Esophagus muscularis mucosa (tissue), 4 donors: ENCODE measurements around the gene TMEM51. TPM values are rescaled to one million over a fixed set of nuclear protein-coding genes. Genes with fewer than 3 reads are reported as not detected.

Experiments used
- DNase-seq: peaks from one replicate; pipeline ENCODE4 v3.0.0-alpha.2; 2017; ENCODE audit errors: extremely low spot score
- H3K27ac ChIP-seq, 4 donors: fragments of 200-600 bp; sonication (generic); replicated peaks in 1 of 4; 1 replicate in 3 of 4; 2 replicates in 1 of 4; pipeline ENCODE4 v1.5.1; 2016 to 2019; ENCODE audit warnings: mild to moderate bottlenecking in 1 of 4
- H3K27me3 ChIP-seq, 4 donors: fragments of 200-600 bp; sonication (generic); one replicate each; pipeline versions ENCODE4 v1.5.1 to v1.6.0; 2016 to 2019
- H3K36me3 ChIP-seq, 4 donors: fragments of 200-600 bp; sonication (generic); one replicate each; pipeline ENCODE4 v1.5.1; 2016 to 2019
- H3K4me1 ChIP-seq, 4 donors: fragments of 200-600 bp; sonication (generic); one replicate each; pipeline ENCODE4 v1.5.1; 2016 to 2019
- H3K4me3 ChIP-seq, 4 donors: fragments of 200-600 bp; sonication (generic); 1 replicate in 2 of 4; 2 replicates in 2 of 4; pipeline ENCODE4 v1.5.1; 2016 to 2019; ENCODE audit warnings: mild to moderate bottlenecking in 4 of 4, moderate library complexity in 1 of 4
- H3K9me3 ChIP-seq, 4 donors: fragments of 200-600 bp; sonication (generic); 1 replicate in 3 of 4; 2 replicates in 1 of 4; pipeline ENCODE4 v1.5.1; 2016 to 2019
- CTCF ChIP-seq, 3 experiments: fragments of 200-600 bp in 2 of 3; fragments of 450-650 bp in 1 of 3; sonication (generic) in 2 of 3; IDR thresholded peaks; one replicate each; pipeline ENCODE4 v1.5.1; 2017 to 2019; ENCODE audit warnings: antibody characterized with exemption in 3 of 3, mild to moderate bottlenecking in 2 of 3, moderate library complexity in 1 of 3
- EP300 ChIP-seq: sonication (generic); formaldehyde crosslinking; IDR thresholded peaks from one replicate; pipeline ENCODE4 v1.6.1; 2017; ENCODE audit warnings: antibody characterized with exemption
- POLR2A ChIP-seq: fragments of 450-650 bp; IDR thresholded peaks from one replicate; pipeline ENCODE4 v1.6.1; 2017; ENCODE audit warnings: antibody characterized with exemption, moderate library complexity, mild to moderate bottlenecking, low read depth
- POLR2AphosphoS5 ChIP-seq, 2 donors: sonication (generic); formaldehyde crosslinking; IDR thresholded peaks; one replicate each; pipeline ENCODE4 v1.6.1; 2017; ENCODE audit warnings: antibody characterized with exemption in 2 of 2
- WGBS: methylation state at CpG from one replicate; pipeline ENCODE4 v1.1.5; 2018; 5-methylcytosine and 5-hydroxymethylcytosine counted together
- intact Hi-C: fragments of 100-400 bp; cut with DNase I; formaldehyde crosslinking; loops from one replicate; pipeline ENCODE4 v1.15.1; 2023
- total RNA-seq, 4 donors: library from RNA; depleted of rRNA; stranded (reverse); fragments of >200 nt; gene quantifications; one replicate each; pipeline versions ENCODE4 v1.1.0 to v1.2.1, GENCODE V29; 2016

The TMEM51 gene
- total RNA-seq, 4 donors from 2014 or later: 8.6 to 17.2 (median 11.4) TPM

- WGBS: 52% methylated on average over 4 of the region's 4 CpGs
- no peak for TF ChIP-seq POLR2A
- Histone ChIP-seq H3K9me3 (no peaks in the 10 kb centered on the region), H3K4me3 (no peak overlapping the region), H3K4me1 (peaks cover 0 to 10% (median 0%) of the 10 kb centered on the region in 4 donors), H3K27me3 (no peaks in the 10 kb centered on the region), H3K36me3 (no peaks in the 10 kb centered on the region), H3K27ac (no peak overlapping the region)
- DNase-seq: no peak
- intact Hi-C loops: no loop called here
These were observed 76.2 kb downstream of the TMEM51 start for GRCh38 chr1:15229707-15230131.

GRCh38 chr1:15231714-15232201 is 78.2 kb downstream of the TMEM51 start:
- Histone ChIP-seq H3K4me3 (no peak overlapping the region), H3K27me3 (no peaks in the 10 kb centered on the region), H3K9me3 (no peaks in the 10 kb centered on the region), H3K36me3 (no peaks in the 10 kb centered on the region), H3K27ac (no peak overlapping the region), H3K4me1 (no peaks in the 10 kb centered on the region)
- no peak for TF ChIP-seq CTCF (IDR thresholded peaks at IDR 0.05)
- 84% methylated on average over 5 of the region's 5 CpGs for WGBS
- DNase-seq: no peak
- intact Hi-C loops: no loop called here

GRCh38 chr1:15233689-15234088 is 80.1 kb downstream of the TMEM51 start:
- DNase-seq: no peak
- TF ChIP-seq POLR2A (no peak), POLR2AphosphoS5 (IDR thresholded peaks at IDR 0.05) (no peak), CTCF (IDR thresholded peaks at IDR 0.05) (no peak), EP300 (no peak)
- no peaks in the 10 kb centered on the region for H3K4me1 ChIP-seq
- no peaks in the 10 kb centered on the region for H3K36me3 ChIP-seq
- H3K9me3 ChIP-seq: no peaks in the 10 kb centered on the region
- H3K4me3 ChIP-seq: no peak overlapping the region
- no peaks in the 10 kb centered on the region for H3K27me3 ChIP-seq
- intact Hi-C loops: no loop called here
- H3K27ac ChIP-seq: no peak overlapping the region

GRCh38 chr1:15236321-15236721 is 82.8 kb downstream of the TMEM51 start:
- TF ChIP-seq CTCF (IDR thresholded peaks at IDR 0.05): no peak
- TF ChIP-seq POLR2AphosphoS5 (IDR thresholded peaks at IDR 0.05): no peak
- no peak for TF ChIP-seq POLR2A
- TF ChIP-seq EP300: no peak
- Histone ChIP-seq H3K4me3 (no peak overlapping the region), H3K27ac (no peak overlapping the region), H3K36me3 (no peaks in the 10 kb centered on the region), H3K27me3 (no peaks in the 10 kb centered on the region), H3K4me1 (no peaks in the 10 kb centered on the region), H3K9me3 (no peaks in the 10 kb centered on the region)
- no peak for DNase-seq
- 74% methylated on average over 5 of the region's 5 CpGs for WGBS
- intact Hi-C loops: no loop called here

- Histone ChIP-seq H3K27ac (no peak overlapping the region), H3K36me3 (no peaks in the 10 kb centered on the region), H3K9me3 (no peaks in the 10 kb centered on the region), H3K4me3 (no peak overlapping the region), H3K27me3 (no peaks in the 10 kb centered on the region), H3K4me1 (no peaks in the 10 kb centered on the region)
- no peak for DNase-seq
- TF ChIP-seq POLR2AphosphoS5 (IDR thresholded peaks at IDR 0.05) (no peak), POLR2A (no peak), EP300 (no peak), CTCF (IDR thresholded peaks at IDR 0.05) (no peak)
- intact Hi-C loops: no loop called here
- 91% methylated on average over 9 of the region's 9 CpGs for WGBS
These were observed 83.2 kb downstream of the TMEM51 start for GRCh38 chr1:15236746-15237145.
